BE2C (cell line): Measurements from ENCODE around the gene OR2S2.

Experiments
- DNase-seq: peaks from one replicate; pipeline ENCODE4 v3.0.0-alpha.2; 2020
- H3K27me3 ChIP-seq: fragments of 250-450 bp; sonication (Bioruptor Pico); 2 replicates; pipeline ENCODE4 v1.5.1; 2020; ENCODE audit warnings: mild to moderate bottlenecking
- H3K36me3 ChIP-seq: fragments of 250-450 bp; sonication (Bioruptor Pico); 2 replicates; pipeline ENCODE4 v1.5.1; 2020; ENCODE audit warnings: mild to moderate bottlenecking
- H3K4me1 ChIP-seq: fragments of 250-450 bp; sonication (Bioruptor Pico); 2 replicates; pipeline ENCODE4 v1.5.1; 2020
- H3K4me3 ChIP-seq: 2 replicates; pipeline ENCODE4 v1.5.1; 2011; ENCODE audit warnings: low read depth, low read length
- H3K9me3 ChIP-seq: fragments of 250-450 bp; sonication (Bioruptor Pico); 2 replicates; pipeline ENCODE4 v1.5.1; 2020
- TF ChIP-seq, protein P1 (sequence below): IDR thresholded peaks from 2 replicates; pipeline ENCODE4 v1.5.1; 2012; ENCODE audit warnings: mild to moderate bottlenecking, low read depth, low read length

The OR2S2 gene

DNA sequence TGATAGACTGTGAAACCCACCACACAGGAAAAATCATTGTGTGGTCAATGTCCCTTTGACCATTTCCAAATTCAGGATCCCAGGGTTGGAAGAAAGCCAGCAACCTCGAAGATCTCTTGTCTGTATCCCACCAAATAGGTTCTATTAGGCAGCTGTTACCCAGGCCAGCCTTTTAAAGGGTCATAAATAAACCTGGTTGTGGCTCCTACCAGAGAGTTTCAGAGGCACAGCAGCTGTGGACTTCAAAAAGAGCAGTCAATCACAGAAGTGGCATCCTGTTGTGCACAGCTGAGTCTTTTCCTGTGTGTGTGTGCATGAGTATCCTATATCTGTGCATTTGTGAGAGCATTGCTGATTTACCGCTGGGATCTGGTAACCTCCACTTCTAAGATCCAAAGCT is 23.7 kb upstream of the OR2S2 start:
- Histone ChIP-seq H3K9me3 (no peaks in the 10 kb centered on the region), H3K27me3 (peaks cover 80% of the 10 kb centered on the region), H3K36me3 (no peaks in the 10 kb centered on the region), H3K4me3 (no peak overlapping the region), H3K4me1 (no peaks in the 10 kb centered on the region)
- TF ChIP-seq, protein P1, sequence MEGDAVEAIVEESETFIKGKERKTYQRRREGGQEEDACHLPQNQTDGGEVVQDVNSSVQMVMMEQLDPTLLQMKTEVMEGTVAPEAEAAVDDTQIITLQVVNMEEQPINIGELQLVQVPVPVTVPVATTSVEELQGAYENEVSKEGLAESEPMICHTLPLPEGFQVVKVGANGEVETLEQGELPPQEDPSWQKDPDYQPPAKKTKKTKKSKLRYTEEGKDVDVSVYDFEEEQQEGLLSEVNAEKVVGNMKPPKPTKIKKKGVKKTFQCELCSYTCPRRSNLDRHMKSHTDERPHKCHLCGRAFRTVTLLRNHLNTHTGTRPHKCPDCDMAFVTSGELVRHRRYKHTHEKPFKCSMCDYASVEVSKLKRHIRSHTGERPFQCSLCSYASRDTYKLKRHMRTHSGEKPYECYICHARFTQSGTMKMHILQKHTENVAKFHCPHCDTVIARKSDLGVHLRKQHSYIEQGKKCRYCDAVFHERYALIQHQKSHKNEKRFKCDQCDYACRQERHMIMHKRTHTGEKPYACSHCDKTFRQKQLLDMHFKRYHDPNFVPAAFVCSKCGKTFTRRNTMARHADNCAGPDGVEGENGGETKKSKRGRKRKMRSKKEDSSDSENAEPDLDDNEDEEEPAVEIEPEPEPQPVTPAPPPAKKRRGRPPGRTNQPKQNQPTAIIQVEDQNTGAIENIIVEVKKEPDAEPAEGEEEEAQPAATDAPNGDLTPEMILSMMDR: no peak
- DNase-seq: no peak

DNA sequence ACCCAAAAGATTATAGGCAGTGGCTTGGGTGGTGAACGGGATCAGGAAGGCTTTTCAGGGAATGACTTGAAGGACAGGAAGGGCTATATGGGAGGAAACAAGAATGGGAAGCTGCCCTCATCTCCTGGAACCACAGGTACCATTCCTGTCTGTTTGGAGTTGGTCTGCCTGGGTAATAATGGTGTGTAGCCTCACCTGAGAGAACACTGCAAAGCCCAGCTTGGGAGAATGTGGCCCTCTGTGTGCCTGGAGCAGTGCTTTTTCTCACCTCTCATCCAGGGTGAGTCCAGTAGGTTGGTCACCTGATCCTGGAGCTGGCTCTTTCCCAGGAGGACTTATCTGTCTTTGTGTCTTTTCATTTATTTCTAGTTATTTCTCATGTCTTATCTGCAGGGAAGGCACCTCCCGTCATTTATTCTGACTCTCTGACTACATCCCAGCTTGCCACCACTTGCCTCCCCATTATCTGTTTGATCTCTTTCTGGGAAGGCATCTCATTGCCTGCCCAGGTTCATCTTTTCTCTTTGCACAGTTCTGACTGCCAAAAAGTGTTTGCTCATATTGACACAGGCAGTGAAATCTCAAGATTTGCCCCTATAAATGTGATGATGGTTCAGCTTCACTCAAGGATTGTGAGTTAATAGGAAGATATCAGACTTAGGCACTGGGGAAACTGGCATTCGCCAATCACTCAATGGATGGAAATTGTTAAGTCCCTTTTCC is 22.5 kb upstream of the OR2S2 start:
- TF ChIP-seq, protein P1: no peak
- no peaks in the 10 kb centered on the region for H3K9me3 ChIP-seq
- H3K4me1 ChIP-seq: no peaks in the 10 kb centered on the region
- peaks cover 83% of the 10 kb centered on the region for H3K27me3 ChIP-seq
- H3K4me3 ChIP-seq: no peak overlapping the region
- no peak for DNase-seq
- no peaks in the 10 kb centered on the region for H3K36me3 ChIP-seq

DNA sequence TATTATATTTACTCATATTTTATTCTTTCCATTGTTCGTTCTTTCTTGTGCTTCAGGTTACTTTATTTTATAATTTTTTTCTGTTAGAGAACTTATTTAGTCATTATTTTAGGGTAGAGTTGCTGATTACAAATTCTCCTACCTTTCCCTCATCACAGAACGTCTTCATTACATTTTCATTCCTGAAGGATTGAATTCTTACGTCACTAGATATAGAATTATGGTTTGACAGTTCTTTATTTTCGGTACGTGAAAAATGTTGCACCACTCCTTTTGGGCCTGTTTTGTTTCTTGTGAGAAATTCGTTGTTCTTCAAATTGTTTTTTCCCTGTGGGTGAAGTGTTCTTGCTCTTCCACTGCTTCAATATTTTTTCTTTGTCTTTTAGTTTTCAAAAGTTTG is 20.8 kb upstream of the OR2S2 start:
- Histone ChIP-seq H3K9me3 (no peaks in the 10 kb centered on the region), H3K27me3 (peaks cover 72% of the 10 kb centered on the region), H3K4me1 (no peaks in the 10 kb centered on the region), H3K36me3 (no peaks in the 10 kb centered on the region), H3K4me3 (no peak overlapping the region)
- DNase-seq: no peak
- TF ChIP-seq, protein P1: no peak

DNA sequence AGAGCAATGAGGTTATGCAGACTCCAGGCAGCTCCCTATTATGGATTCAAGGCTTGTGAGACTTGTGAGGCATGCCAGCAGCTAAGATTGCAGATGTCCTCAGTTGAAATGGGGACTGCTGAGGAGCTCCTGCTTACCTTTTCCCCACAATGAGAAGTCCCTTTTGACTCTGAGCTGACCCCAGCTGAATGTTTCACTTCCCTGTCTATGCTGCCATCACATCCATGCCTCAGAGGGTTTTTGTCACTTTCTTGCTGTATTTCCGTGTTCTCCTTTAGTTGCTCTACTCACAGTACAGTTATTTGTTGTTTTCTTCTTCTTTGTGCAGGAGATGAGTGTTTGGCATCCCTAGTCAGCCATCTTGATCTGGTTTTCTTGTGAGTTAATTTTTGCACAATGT is 18.8 kb upstream of the OR2S2 start:
- Histone ChIP-seq H3K36me3 (no peaks in the 10 kb centered on the region), H3K27me3 (peaks cover 57% of the 10 kb centered on the region), H3K9me3 (no peaks in the 10 kb centered on the region), H3K4me1 (no peaks in the 10 kb centered on the region), H3K4me3 (no peak overlapping the region)
- TF ChIP-seq, protein P1: no peak
- no peak for DNase-seq

DNA sequence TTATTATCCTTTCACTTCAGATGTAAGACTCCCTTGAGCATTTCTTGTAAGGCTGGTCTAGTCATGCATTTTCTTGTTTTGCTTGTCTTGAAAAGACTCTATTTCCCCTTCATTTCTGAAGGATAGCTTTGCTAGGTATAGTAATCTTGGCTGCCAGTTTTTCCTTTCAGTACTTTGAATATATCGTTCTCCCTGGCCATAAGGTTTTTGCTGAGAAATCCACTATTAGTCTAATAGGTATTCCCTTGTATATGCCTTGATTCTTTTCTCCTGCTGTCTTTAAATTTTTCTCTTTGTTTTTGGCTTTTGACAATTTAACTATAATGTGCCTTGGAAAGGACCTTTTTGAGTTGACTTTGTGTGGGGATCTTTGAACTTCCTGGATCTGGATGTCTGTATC is 16.8 kb upstream of the OR2S2 start:
- TF ChIP-seq, protein P1: no peak

DNA sequence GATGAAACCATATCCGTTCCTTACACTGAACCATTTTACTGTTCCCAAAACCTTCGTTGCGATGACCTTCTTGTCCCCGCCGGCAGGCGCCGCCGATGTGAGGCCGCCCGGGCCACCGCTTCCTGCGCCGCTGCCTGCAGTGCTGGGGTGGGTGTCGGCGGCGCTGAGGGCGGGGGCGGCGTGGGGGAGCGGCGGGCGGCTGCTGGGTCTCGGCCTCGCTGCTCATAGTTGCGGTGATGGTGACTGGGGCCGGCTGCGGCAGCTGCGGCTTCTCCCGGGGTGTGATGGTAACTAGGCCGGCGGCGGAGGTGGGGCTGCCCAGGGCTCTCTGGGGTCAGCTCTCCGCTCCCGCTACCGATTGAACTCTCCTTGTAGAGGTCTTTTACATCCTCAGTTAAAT is 14.1 kb upstream of the OR2S2 start:
- Histone ChIP-seq H3K4me3 (no peak overlapping the region), H3K36me3 (no peaks in the 10 kb centered on the region), H3K4me1 (no peaks in the 10 kb centered on the region), H3K9me3 (no peaks in the 10 kb centered on the region), H3K27me3 (peaks cover 21% of the 10 kb centered on the region)
- TF ChIP-seq, protein P1: no peak
- no peak for DNase-seq

More for the DNA sequence above, 16.8 kb upstream of the OR2S2 start:
- H3K4me3 ChIP-seq: no peak overlapping the region
- H3K27me3 ChIP-seq: peaks cover 38% of the 10 kb centered on the region
- no peaks in the 10 kb centered on the region for H3K4me1 ChIP-seq
- no peaks in the 10 kb centered on the region for H3K9me3 ChIP-seq
- H3K36me3 ChIP-seq: no peaks in the 10 kb centered on the region
- DNase-seq: no peak
